ENCODE measurements around the gene KRT81.

Gene KRT81

DNA sequence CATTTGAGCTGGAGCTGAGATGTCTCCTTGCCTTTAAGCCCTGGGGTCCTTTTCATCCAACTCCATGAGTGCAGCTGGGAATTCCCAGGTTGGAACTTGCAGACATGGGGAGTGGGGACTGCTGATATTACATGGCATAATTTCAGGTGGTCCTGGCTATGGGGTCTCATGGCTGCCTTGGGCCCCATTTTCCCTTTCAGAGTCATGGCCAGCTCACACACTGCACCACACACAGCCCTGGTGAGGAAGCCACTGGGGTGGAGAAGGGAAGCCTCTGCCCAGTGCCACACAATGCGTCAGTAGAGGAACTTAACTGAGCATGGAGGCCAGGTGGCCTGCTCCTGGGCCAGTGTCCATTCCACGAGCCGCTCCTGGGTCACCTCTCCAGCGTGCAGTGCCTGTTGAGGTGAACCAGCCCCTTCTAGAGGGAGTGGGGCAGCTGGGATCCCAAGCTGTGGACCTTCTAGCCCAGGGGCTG, 34.2 kb downstream of the KRT81 start:
- H3K4me3 ChIP-seq (replicated peaks; ENCODE audit: low read depth, low read length), result no peak overlapping the region
- TF ChIP-seq CTCF (IDR thresholded peaks at IDR 0.05; ENCODE audit: low read depth, low read length, missing control alignments), result no peak
- no peak for DNase-seq (ENCODE audit: extremely low read depth, low read depth)

DNA sequence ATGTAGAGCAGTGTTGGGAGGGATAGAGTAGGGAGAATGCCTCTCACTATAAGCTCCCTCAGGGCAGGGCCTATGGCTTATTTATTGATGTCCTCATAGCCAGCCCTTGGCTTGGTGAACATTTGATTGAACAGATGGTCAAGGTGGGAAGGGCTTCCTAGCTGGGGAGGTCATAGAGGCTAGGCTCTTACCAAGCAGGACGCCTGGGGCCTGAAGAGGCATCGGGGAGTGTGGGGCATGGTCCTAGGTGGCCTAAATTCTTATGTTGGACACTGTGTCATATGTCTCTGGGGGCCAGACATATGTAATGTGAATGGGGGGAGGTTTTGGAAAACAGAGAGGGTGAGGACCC, 34.8 kb downstream of the KRT81 start:
- no peak overlapping the region for H3K4me3 ChIP-seq (replicated peaks; ENCODE audit: low read depth, low read length)
- no peak for DNase-seq (ENCODE audit: extremely low read depth, low read depth)
- TF ChIP-seq CTCF (IDR thresholded peaks at IDR 0.05; ENCODE audit: low read depth, low read length, missing control alignments), result no peak

DNA sequence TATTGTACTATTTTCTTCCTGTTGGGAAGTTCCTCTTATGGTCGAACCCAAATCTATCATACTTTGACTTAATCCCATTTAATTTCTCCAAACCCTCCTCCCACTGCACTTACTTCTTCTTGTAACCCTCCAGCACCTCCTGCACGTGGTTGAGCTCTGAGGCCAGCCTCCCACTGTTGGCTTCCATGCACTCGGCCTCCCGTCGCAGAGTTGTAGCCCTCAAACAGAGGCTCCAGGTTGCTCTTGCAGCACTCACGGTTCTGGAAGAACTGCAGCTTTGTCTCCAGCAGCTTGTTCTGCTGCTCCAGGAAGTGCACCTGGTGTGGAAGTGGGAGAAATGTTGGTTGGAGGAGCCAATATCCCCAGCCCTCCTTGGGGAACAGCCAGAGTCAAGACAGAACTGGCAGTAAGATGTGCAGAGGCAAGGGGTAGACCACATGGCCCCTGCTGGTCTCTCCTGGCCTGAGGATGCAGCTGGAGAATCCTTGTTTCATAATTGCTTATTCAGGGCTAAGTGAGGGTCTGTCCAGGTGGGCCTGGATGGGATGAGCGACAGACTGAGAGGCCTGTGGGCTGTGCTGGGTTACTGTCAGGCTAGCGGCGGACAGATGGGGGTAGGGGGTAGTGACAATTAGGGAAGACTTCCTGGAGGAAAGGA, 35.3 kb downstream of the KRT81 start:
- H3K4me3 ChIP-seq (replicated peaks; ENCODE audit: low read depth, low read length), result no peak overlapping the region

DNA sequence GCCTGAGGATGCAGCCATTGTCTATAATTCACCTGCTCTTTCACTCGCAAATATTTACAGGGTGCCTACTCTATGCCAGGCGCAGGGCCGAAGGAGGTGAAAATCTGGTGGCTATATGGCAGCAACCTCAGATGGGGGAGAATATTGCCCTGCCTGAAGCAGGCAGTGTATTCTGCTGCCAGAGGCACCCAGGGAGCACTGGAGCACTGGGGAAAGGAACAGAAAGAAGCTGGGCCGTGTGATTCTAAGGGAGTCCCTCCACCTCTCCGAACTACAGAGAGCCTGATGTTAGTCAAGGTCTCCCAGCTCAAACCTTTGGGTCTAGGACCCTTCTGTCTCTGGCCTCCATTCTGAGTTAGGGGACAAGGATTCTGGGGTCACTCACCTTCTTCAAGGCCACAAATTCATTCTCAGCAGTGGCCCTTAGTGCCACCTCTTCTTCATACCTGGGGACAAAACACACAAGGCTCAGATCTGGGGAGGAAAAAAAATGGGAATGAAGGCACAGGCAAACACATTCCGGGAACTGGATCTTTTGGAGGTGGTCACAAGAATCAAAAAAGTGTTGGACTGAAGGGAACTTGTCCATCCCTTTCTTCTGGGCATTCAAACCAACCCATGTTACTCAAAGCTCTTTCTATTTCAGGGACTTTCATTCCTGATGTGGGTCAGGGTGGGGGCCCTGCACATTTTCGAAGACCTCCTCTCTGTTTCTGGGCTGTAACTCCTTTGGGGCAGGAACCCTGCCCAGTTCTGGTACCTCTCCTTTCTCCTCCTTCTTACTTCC, 36.2 kb downstream of the KRT81 start:
- no peak for DNase-seq (ENCODE audit: extremely low read depth, low read depth)
- no peak for TF ChIP-seq CTCF (IDR thresholded peaks at IDR 0.05; ENCODE audit: low read depth, low read length, missing control alignments)

More for the DNA sequence above, 35.3 kb downstream of the KRT81 start:
- DNase-seq (ENCODE audit: extremely low read depth, low read depth), result no peak
- no peak for TF ChIP-seq CTCF (IDR thresholded peaks at IDR 0.05; ENCODE audit: low read depth, low read length, missing control alignments)

GRCh38 chr12:52254180-52254964, 37.0 kb downstream of the KRT81 start:
- no peak overlapping the region for H3K4me3 ChIP-seq (replicated peaks; ENCODE audit: low read depth, low read length)
- TF ChIP-seq CTCF (IDR thresholded peaks at IDR 0.05; ENCODE audit: low read depth, low read length, missing control alignments), result no peak
- no peak for DNase-seq (ENCODE audit: extremely low read depth, low read depth)

More for the DNA sequence above, 36.2 kb downstream of the KRT81 start:
- no peak overlapping the region for H3K4me3 ChIP-seq (replicated peaks; ENCODE audit: low read depth, low read length)

- DNase-seq (ENCODE audit: extremely low read depth, low read depth), result no peak
- TF ChIP-seq CTCF (IDR thresholded peaks at IDR 0.05; ENCODE audit: low read depth, low read length, missing control alignments), result no peak
Observed at GRCh38 chr12:52253391-52254179, 37.7 kb downstream of the KRT81 start.

More at GRCh38 chr12:52253391-52254179, 37.7 kb downstream of the KRT81 start:
- H3K4me3 ChIP-seq (replicated peaks; ENCODE audit: low read depth, low read length), result no peak overlapping the region
